GM19395 (cell line): ENCODE data around the gene PCARE.

Experiments used
- ATAC-seq: cut with Tn5 transposase; IDR thresholded peaks from one replicate; pipeline ENCODE4 v1.9.1; 2021; ENCODE audit warnings: mild to moderate bottlenecking, moderate library complexity; ENCODE audit not compliant: unreplicated experiment

The PCARE gene

DNA sequence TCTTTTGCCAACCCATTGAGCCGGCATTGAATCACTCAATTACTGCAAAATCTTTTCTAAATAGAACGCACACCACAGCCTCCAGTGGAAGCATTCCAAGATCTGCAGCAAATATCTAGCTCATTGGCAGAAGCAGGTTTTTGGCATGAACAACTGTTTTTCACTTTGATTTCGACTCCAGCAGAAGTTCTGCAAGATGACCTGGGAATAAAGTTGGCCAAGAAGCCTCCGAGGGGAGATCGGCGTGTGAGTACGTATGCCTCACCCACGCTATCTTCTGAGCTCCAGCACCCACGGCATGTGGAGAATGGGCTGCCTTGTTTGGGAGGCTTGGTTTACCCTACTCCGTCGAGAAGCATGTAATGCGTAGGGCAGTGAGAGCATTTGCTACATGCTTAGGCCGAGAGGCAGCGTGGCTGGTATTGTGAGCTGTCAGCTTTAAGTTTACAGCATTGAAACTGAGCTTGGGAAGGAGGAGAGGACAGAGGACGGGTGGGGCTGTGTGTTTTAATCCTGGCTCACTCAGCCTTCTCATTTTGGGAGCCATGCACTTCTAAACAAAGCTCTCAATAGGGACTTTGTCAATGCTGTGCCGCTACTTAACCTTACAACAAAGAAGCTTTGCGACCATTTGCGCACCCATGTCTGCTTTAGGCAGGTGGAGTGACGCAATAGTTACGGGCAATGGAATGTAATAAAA, 10.5 kb downstream of the PCARE start:
- no peak for ATAC-seq

DNA sequence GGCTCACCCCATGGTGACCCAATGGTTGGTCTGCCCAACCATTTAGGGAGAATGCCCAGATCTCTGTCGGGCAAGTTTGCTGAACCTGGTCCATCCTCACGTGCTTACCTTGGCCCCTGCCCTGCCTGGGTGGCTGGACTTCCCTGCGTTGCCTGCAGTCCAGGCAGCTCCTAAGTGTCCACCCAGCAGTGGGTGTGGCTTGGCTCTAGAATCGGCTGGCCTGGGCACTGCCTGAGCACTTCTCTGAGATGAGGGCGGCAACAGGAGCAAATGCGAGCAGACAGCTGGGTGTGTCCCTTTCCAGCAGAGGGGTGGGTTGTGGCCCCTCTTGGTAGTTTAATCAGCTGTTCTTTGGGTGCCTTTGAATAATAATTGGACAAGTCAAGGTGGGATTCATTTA, 11.3 kb downstream of the PCARE start:
- ATAC-seq = no peak

DNA sequence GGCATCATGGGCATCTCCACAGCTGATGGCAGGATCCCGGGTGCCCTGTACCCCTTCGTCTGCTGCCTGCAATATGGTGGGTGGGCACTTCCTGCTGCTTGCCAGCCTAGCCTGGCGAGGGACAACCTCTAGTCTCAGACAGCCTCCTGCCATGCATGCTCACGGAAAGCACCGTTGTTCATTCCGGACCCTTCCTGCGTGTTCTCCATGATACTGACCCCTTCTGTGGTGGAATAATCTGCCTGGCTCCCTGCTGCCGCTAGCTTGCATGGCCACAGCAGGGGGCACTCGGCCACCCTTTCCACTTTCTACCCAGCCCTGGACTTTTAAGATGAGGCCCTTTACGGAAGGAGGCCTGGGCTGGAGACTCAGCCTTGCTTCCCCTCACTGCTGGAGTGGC, 12.0 kb downstream of the PCARE start:
- no peak for ATAC-seq

DNA sequence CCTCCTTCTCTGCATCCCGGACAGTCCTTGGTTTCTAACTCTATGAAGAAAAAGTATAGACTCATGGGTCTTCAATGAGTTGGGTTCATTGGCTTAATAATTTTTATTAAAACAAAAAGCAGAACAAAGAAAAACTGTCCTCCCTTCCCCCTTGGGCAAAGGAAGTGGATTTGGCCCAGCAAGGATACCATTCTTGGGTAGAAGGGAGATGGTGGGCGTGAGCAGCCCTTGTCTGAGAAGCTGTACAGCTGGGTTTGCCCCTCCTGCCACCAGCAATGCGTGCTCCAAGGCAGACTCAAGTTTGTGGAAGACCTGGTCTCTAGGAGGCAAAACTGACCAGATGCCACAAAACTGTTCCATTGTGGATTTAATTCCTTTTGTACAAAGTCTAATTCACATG, 12.7 kb downstream of the PCARE start:
- ATAC-seq = no peak

DNA sequence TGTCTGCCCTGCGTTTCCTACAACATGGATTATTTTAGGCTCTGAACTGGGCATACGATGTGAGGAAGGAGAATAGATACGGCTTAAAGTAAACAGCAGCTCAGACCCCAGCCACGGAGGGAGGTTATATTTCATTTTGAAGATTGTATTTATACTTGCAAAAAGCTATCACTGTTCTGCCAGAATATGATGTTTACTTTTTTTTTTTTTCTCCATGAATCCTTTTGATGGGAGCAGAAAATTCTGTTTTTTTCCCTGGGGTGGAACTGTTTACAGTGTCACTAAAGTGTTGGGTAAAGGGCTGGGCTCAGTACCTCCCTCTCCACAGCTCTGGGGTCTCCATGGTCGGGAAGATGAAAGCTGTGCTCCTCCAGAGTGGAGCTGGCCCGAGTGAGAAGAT, 13.1 kb downstream of the PCARE start:
- no peak for ATAC-seq

DNA sequence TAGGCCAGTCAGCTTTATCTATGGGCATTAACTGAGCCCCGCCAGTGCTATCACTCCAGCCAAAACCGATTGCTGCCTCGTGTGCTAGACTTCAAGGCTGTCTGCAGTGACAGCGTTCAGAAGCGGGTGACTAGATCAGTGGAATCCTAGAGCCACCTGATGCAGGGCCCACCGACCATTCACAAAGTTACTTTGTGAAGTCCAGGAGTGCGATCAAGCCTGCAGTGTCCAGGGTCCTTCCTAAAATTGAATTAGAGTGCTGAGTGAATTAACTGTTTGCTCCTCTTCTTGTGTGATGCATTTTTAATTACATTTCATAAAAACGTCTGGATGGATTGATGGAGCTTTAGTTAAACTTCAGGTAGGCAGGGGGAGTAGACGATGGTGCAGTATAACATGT, 13.9 kb downstream of the PCARE start:
- no peak for ATAC-seq

DNA sequence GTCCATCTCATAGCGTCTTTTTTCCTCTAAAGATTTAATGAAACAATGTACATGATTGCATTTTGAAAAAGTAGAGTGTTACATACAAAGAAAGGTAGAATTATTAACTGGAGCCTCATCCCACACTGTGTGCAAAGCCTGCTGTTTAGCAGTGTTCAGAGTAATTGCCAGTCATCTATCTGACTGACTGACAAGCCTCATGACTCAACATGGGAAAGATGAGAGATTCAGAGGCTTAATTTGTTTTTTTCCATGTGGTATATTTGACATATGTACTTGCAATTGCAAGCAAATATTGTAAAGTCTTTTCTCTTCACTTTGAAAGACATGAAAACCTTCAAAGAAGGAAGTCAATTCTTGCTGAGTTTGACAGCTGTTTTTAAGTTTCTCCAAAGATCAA, 14.7 kb downstream of the PCARE start:
- ATAC-seq = no peak

DNA sequence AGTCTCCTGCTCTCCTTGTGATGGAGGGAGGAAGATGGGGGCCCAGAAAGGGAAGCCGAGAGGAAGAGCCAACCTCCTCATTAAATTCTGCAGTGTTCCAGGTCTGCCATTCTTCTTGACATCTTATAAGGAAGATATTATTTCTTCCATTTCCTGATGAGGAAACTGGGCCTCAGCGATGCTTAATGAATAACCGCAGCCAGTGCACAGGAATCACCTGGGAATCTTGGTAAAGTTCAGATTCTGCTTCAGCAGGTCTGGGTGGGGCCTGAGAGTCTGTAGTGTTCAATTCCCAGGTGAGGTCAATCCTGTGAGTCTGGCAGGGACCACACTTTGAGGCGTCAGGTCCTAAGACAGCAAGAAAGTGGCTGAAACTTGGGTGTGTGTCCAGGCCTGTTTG, 17.3 kb downstream of the PCARE start:
- no peak for ATAC-seq

DNA sequence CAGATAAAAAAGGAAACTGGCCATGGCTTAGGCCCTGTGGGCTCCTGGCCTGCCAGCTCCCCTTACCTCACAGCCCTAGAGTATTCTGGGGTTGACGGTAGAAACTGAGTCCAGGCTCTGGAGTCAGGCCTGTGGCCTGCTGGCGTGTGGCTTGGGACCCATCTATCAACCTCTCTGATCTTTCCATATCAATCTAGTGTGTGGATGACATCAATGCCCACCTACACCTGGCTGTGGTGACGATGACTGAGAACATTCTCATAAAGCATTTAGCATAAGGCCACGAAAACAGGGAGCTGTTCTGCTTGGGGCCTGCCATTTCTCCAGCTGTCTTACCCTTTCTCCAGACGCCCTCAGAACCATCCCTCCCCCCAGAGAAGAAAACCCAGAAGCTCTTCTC, 17.9 kb downstream of the PCARE start:
- no peak for ATAC-seq

DNA sequence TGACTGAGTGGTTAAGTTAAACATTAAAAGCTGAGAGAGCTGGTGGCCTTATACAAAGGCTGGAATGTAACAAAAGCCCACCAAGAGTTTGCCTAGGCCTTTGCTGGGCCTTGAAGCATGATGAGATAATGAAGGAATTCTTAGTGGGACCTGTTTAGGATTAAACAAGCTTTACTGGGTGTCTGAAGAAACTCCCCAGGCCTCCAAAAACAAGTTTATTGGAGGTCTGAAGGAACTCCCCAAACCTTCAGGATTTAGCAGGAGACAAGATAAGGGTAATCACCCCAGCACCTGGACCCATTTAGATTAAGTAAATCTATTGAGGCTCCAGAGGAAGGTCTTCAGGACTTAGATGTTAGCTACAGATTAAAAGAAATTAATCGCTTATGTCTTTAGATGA, 18.7 kb downstream of the PCARE start:
- ATAC-seq = no peak

DNA sequence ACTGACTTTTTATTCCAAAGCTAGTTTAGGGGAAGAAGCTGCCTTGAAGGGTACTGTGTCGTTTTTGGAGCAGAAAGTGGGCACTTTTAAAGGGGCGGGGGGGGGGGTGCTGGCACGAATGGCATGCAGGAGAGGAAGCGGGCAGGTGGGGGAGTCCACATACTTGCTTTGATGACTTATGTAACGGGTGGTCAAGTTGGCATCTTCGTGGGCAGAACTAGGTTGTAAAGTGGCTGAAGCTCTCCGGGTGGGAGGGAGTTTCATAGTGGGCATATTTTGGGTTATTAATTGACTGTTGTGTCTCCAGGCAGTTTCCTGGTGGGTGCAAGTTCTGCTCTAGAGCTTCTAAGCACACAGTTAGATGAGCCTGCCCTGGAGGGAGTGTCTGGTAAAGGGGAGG, 19.9 kb downstream of the PCARE start:
- ATAC-seq = no peak

DNA sequence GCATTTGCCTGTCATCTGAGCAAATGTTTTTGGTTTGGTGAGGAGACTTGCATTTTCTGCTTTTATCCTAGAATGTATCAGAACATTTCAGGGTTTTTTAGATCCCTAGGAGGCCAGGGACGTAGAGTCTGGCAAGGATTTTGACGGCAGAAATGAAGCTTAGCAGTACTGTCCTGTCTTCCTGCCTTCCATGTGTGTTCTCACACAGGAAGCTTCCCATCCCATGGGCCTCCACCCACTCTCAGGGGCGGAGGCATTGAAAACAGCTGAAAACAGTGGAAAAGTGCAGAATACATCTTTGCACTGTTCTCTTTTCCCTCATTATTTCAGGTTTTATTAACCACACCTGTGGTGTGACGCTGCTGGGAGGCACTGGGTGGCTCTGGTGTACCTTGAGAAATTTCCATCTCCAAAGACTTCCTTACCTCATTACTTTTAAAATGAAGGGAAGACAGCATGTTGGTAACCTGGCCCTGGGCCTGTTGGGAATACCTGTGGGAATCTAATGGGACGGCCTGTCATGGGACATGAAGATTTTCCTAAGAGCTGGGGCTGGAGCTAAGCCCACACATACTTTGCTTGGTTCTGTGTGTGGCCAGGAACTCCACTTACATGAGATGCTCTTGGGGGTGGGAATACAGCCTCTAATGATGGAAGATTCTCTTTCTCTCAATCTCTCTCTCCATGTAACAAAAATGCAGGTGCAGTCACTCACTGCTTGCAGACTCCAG, 20.5 kb downstream of the PCARE start:
- no peak for ATAC-seq

DNA sequence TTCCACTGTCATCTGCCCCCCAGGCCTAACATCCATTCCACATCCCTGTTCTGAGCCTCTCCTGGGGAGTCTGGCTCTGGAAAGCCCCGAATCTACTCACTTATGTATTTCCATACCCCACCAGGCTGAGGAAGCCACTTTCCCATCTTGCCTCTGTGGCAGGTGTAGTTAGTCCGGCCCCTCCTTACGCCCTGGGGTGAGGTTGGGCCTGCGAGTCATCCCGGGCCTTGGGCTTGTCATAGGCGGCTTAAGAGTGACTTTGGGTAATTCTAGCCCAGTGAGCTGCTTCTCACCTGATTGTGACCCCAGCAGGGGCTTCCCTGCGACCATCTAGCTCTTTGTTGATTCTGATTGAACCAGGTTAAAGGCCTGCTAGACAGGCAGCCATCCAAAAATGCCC, 21.1 kb downstream of the PCARE start:
- ATAC-seq = no peak

DNA sequence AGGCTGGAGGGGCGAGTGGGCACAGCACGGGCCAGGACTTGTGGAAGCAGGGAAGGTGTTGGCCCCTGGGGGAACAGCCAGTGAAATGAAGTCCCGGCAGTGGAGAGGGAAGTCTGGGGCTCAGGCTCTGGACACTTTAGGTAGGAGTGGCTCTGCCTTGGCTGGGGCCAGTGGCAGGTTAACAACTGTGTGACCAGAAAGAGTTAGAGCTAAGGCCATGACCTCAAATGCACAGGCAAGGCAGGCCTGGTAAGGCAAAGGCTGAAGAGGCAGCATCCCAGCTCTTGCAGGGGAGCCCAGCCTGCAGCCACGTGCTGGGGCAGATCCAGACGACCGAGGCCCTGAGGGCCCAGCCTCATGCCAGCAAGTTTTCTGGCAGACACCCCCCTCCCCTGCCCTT, 21.5 kb downstream of the PCARE start:
- ATAC-seq = no peak

DNA sequence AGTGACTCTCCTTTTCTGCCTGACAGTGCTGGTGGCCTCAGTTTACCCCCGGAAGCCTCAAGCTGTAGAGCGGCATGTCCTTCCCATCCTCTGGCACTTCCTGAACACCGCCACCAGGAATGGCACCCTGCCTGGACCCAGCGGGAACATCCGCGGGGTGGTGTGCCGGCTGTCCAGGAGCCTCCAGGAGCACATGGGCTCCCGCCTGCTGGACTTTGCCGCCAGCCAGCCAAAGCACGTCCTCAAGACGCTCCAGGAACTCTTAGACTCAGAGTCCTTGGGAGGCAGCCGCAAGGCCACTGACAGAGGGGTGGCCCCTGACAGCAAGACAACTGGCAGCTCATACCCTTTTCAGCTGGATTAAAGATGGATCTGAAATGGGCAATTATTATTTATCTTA, 22.6 kb downstream of the PCARE start:
- ATAC-seq = no peak

DNA sequence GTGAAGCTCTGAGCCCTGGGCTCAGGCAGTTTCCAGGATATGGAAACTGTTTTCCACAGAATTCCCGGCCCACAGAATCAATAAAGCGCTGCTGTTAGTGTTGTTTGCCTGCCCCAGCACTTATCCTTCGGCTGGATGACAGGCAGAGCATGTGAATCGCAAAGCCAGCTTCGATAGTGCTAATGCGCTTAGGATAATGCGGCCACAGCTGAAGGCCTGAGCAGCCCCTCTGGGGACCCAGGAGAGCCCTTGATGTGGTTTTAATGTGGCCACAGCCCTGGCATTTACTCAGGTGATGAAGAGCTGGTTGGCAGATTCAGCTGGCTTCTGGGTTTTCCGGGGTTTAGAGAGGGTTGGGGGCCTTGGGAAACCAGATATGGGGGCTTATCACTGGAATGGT, 23.7 kb downstream of the PCARE start:
- ATAC-seq = no peak

DNA sequence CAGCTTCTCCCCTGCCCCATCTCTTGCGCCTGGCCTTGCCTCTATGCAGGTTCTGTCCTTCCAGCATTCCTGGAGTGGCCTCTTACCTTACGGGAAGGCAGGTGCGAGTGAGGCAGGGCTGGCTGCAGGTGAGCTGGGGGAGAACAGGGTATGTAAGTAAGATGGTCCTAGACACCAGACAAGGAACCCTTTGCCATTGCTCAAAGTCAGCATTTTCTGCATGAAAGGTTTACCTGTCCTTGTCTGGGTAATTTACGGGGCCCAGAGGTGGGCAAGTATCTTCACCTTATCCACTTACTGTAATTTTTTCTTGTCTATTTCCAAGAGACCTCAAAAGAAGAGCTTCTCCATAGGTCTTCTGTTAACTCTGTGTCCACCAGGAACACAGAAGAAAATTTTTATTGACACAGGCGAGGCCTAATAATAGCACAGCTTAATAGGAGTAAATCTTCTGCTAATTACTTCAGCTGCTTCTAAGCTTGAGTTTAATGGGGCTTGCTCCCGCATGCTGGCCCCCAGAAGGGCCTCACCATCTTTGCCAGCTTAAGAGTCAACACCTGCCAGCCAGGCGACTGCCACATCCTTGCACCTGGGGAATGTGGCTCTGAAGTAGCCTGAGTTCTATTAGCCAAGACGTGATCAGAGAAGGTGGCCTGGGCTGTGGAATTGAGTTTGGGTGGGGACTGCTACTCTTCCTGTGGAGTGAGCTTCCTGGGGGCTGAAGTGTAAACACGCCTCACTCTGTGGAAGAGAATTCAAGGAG, 27.1 kb downstream of the PCARE start:
- no peak for ATAC-seq

DNA sequence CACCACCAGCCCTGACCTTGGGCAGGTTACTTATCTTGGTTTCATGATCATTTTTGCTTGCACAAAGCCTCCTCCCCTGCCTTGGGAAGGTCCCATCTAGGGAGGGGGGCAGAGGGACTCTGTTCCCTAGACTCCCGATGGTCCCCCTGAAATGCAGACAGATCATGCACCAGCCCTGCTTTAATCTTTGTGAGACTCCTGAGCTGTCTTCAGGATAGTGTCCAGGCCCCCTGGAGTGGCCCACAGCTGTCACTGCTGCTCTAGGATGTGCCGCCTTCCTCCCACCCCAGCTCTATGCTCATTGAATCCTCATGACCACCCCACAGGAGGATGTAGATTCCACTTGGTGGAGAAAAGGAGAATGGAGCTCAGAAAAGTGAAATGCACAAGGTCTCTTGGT, 28.0 kb downstream of the PCARE start:
- ATAC-seq = no peak

DNA sequence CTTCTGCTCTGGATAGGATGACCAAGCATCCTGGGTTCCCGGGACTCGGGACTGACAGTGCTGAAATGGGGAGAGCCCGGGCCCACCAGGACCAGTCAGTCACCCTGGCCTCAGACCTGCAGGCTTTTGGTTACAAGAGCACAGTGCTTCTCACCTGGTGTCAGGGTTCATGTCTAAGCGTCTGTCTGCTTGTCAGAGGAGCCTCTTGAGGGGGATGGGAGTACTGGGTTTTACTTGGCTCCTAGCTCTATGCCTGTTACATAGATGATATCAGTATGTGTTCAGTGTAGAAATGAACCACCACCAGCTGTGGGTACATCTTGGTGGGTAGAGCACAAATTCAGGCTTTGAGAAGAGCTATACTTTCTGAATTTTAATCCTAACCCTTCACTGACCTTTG, 29.9 kb downstream of the PCARE start:
- no peak for ATAC-seq

DNA sequence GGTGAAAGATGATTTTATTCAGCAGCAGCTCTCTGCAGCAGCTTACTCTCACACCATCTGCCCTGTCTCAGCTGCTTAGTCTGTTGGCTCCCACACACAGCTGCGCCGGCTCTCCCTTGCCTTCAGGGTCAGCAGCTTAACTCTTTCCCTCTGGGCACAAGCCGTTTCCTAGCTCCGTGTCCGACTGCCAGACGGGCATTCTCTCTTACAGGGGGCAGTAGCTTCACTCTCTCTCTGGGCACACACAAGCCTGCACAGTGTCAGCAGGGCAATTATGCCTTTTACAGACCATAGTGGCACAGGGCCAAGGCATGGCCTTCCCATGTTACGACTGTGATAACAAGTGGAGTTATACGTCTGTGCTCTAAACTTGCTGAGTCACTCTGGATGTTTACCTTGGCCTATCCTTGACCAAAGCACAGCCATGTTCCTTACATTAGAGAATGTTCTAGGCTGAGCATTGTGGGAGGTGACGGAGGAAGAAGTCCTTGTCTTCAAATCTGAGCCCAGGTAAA, 31.7 kb downstream of the PCARE start:
- no peak for ATAC-seq

DNA sequence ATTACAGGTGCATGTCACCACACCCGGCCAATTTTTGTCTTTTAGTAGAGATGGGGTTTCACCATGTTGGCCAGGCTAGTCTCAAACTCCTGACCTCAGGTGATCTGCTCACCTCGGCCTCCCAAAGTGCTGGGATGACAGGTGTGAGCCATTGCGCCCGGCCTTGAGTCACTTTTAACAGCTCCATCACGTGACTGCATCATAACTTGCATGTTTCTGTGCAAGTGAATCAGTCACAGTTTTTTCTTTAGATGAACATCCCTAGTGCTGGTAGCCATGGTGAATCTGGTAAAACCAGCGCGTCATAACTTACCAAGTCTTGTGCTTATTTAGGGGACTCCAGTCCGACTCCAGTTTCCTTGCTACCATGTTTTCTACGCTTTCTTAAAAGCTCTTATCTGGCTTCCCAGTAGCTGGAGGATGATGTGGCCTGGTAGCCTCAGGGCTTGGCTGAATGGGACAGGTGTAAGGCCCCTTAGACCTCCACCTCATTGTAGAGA, 33.1 kb downstream of the PCARE start:
- ATAC-seq = no peak

DNA sequence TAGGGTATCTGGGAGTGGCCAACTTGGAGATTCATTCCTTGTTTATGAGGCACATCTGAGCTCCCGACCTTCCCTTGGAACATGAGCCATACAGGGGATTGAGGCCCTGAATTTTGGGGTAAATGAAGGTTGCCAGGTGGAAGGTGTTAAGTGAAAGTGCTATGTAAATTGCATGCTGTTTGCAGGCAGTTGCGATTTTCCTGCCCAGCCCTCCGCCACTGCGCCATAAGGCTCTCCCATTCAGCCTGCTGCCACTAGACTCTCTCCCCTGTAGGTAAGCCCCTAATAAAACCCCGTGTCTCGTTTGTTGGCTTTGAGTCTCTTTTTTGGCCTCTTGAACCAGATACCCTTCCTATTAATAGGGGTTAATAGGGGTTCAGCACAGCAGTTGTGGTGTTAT, 33.8 kb downstream of the PCARE start:
- ATAC-seq = no peak
